Measurements from ENCODE around the gene NAA80.
"Not testable (repeated sequence)": the region's sequence is repeated elsewhere in the genome, so short reads cannot be mapped to it uniquely, and the experiment has no call there.

The NAA80 gene

GRCh38 chr3:50288387-50289007 lies 10.7 kb downstream of the NAA80 start:
- no peak for DNase-seq

GRCh38 chr3:50287262-50287661 lies 11.9 kb downstream of the NAA80 start:
- DNase-seq = no peak

DNA sequence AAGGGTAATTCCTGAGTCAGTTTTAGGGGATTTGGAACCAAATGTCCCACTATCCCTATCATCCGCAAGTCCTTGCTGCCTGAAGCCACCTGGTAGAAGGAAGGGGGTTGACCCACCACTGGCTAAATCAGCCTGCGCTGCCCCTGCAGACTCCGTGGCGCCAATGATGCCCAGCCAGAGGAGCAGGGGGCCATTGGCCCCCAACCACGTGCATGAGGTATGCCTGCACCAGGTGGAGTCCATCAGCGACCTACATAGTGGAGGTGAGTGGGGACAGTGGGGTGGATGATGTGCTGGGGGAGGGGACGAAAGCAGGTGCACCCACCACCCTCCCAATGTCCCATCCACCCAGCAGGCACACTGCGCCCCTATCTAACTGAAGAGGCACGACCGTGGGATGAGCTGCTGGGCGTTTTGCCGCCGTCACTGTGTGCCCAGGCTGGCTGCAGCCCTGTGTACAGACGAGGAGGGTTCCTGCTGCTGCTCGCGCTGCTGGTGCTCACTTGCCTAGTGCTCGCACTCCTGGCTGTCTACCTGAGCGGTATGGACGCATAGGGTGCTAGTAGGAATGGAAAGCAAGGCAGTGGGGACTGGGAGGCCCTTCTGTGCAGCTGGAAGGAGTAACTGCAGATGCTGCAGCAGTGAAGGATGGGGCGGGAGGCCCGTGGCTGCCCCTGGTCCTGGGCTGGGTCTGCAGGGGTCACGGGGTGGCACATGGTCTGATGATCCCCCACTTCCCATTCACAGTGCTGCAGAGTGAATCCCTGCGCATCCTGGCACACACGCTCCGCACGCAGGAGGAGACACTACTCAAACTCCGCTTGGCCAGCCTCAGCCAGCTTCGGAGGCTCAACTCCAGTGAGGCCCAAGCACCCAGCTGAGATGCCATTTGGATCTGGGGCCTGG lies 12.6 kb downstream of the NAA80 start:
- DNase-seq = no peak

DNA sequence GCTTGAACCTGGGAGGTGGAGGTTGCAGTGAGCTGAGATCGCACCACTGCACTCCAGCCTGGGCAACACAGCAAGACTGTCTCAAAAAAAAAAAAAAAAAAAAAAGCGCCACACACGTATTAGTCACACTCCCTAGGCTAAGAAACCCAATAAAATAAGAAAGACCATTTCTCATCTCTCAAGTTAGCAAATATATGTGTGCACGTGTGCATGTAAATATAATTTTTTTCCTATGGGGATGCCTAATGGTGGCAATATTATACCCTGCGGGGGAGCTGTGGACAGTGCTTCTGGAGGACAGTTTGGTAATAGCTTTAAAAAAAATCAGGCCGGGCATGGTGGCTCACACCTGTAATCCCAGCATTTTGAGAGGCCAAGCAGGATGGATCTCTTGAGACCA lies 15.1 kb downstream of the NAA80 start:
- not testable (repeated sequence) for DNase-seq

DNA sequence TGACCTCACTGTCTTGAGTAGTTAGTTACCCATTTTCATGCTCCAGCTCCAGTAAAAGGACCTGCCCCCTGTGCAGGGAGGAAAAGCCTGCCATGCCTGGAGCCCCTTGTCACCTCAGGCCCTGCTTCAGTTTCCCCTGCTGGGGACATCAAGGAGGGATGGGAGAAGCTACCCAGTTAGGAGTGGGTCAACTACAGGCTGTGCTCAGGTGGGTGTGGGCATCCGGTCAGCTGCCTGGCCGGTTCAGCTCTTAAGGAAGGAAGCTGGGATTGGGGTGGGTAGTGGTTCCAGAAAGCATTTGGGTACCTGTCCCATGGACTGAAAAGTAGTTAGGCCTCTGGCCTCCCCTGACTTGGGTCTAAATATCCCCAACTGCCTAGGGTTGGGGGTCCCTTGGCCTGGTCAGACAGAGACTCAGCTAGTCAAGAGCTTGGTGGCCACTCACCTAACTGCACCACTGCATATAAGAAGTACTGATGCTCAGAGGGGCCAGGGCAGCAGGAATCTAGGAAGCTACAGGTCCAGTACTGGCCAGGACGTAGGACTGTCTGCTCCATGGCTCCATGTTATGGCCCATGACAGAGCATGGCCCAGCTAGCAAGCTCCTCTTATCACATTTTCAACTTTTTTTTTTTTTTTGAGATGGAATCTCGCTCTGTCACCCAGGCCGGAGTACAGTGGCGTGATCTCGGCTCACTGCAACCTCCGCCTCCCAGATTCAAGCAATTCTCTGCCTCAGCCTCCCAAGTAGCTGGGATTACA lies 19.8 kb downstream of the NAA80 start:
- no peak for DNase-seq

DNA sequence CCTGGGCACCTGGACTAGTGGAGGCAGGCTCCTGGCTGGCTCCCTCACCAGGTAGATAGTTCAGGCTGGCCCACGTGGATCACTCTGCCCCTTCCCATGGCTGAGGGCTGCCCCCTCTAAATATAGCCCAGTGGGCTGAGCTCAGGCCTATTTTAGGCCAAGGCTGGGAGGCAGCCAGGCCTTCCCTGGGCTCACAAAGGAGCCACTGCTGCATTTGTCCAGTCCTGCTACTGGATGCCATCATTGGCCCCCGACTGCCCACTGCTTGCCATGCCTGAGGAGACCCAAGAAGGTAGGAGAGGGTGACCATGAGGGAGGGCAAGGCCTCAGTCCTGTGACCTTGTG lies 20.4 kb downstream of the NAA80 start, which contains the start of gene LSMEM2:
LSMEM2 (plus strand) TSS at position 208 of the 345 bp plus-strand sequence; CDS start at position 235, 27 bp downstream.
- DNase-seq = no peak

DNA sequence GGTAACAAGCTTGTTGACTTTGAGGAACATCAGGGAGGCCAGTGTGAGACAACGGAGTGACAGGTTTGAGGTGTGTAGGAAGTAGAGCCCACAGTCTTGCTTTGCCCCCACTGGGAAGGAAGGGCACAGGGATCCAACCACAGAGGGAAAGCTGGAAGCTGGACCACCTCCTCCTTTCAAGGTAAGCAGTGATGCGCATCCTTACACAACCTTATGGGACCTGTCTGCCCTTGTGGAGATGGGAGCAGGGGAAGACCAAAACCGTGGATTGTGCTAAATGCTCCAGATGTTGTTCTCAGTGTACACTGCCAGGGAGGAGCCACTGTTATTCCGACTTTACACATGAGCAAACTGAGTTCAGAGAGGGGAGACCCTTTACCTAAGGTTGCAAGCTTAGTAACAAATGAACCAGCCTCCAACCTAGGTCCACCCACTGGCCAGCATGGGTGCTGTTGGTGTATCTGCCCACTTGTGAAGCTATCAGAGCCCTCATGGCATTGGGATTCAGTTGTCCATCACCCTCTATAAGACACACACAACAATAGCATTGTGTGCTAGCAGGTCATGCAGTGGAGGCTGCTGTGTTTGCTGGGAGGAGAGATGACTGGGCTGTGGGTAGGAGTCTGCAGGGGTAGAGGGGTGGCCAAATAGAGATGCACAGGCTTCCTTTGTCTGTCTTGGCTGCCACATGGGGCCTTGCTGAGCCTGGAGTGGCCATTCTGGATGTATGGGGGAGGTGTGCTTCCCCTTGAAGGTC lies 20.9 kb downstream of the NAA80 start:
- DNase-seq = no peak

GRCh38 chr3:50276762-50277101 lies 22.5 kb downstream of the NAA80 start:
- DNase-seq = no peak

GRCh38 chr3:50275996-50276761 lies 23.0 kb downstream of the NAA80 start:
- DNase-seq = peak; percentile 24

DNA sequence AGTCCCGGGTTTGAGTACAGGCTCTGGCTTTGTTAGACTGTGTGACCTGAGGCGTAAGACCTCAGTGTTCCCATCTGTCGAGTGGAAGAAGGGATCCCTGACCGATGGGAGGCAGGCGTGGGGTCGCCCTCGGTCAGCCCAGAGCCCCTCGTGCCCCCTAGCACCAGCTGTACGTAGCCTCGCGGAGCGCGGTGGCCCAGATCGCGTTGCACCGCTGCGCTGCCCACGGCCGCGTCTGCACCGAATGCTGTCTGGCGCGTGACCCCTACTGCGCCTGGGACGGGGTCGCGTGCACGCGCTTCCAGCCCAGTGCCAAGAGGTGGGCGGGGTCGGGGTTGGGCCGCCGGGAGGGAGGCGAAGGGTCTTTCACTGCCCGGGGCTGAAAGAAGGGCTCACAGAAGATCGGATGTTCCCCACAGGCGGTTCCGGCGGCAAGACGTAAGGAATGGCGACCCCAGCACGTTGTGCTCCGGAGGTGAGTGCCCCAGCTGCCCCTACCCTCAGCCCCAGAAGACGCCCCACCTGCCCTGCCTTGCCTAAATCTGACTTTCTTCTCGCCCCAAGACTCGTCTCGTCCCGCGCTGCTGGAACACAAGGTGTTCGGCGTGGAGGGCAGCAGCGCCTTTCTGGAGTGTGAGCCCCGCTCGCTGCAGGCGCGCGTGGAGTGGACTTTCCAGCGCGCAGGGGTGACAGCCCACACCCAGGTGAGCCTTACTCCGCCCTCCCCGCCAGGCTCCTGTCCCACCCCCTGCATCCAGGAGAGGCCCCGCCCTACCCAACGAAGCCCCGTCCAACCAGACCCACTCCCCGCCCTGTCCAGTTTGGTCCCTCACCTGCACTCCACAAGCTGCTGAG lies 23.8 kb downstream of the NAA80 start:
- no peak for DNase-seq

DNA sequence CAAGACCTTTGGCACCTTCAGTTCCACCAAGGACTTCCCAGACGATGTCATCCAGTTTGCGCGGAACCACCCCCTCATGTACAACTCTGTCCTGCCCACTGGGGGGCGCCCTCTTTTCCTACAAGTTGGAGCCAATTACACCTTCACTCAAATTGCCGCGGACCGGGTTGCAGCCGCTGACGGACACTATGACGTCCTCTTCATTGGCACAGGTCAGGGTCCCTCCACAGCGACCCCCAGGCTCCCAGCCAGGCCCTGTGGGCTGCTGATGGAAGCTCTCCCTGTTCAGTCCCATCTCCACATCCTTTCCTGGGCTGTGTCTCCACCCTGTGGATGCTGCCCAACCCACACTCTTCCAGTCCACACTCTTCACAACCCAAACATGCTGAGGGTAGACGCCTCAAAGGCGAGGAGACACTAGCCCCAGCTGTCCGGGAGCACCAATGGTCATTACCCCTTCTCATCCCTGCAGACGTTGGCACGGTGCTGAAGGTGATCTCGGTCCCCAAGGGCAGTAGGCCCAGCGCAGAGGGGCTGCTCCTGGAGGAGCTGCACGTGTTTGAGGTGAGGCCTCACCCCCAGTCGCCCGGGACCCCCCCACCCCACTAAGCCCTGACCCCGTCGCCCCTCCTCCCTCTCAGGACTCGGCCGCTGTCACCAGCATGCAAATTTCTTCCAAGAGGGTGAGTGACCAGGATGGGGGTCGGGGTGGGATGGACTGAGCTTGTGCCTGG lies 24.7 kb downstream of the NAA80 start:
- peak; percentile 72 for DNase-seq

DNA sequence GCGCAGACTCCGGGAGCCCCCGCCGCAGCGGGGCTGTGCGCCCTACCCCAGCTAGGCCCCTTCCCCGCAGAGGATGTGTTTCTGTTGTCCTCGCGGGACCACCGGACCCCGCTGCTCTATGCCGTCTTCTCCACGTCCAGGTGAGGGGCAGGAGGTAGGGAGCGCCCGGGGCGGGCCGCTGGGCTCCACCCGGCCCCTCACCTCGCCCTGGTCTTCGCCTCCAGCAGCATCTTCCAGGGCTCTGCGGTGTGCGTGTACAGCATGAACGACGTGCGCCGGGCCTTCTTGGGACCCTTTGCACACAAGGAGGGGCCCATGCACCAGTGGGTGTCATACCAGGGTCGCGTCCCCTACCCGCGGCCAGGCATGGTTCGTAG lies 25.5 kb downstream of the NAA80 start:
- no peak for DNase-seq

GRCh38 chr3:50272911-50273688 lies 26.1 kb downstream of the NAA80 start:
- peak; percentile 84 for DNase-seq

GRCh38 chr3:50272538-50272910 lies 26.7 kb downstream of the NAA80 start:
- not testable (repeated sequence) for DNase-seq

DNA sequence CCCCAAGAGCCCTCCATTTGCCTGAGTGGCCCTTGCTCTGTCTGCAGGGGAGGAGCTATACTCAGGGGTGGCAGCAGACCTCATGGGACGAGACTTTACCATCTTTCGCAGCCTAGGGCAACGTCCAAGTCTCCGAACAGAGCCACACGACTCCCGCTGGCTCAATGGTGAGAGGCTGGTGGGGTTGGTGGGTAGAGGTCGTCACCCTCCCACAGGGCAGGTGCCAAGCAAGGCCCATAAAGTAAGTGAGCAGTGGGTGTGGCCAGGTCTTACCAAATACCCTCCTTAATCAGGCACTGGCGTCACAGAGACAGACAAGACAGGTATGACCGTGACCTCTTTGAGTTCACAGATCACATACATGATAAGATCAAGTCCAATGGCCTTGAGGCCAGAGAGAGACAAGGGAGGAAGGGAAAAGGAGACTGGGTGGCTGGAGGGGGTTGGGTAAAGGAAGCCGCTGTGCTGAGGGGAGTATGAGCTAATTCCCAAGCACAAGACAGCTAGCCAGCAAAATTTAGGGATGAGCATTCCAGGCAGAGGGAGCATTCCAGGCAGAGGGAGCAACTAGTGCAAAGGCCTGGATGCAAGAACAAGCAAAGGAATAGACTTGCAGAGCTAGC lies 27.8 kb downstream of the NAA80 start:
- DNase-seq = no peak

DNA sequence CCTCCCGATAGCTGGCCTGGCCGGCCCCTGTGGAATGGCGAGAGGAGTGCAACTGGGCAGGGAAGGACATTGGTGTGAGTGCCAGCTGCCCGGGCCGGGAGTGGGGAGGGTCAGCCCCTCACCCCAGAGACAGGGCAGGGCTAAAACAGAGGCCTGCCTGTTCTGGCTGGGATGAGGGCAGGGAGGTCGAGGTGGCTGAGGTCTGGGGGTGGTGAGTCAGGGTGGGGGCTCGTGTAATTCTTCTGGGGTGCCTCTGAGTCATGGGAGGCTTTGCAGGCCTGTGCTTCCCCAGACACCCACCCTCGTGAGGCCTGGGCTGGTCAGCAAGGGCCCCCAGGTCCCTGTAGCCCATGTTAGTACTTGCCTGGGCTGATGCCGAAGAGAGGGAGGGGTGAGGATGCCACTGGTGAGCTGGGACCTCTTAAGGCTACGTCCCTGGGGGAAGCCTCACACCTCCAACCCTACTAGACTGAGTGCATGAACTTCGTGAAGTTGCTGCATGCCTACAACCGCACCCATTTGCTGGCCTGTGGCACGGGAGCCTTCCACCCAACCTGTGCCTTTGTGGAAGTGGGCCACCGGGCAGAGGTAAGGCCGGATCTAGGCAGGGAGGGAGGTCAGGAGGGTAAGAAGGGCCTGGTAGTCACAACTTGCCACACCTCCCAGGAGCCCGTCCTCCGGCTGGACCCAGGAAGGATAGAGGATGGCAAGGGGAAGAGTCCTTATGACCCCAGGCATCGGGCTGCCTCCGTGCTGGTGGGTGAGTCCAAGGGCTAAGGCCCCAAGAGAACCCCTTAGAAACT lies 28.6 kb downstream of the NAA80 start:
- no peak for DNase-seq

- no peak for DNase-seq
Observed at GRCh38 chr3:50269977-50270413, 29.2 kb downstream of the NAA80 start.

DNA sequence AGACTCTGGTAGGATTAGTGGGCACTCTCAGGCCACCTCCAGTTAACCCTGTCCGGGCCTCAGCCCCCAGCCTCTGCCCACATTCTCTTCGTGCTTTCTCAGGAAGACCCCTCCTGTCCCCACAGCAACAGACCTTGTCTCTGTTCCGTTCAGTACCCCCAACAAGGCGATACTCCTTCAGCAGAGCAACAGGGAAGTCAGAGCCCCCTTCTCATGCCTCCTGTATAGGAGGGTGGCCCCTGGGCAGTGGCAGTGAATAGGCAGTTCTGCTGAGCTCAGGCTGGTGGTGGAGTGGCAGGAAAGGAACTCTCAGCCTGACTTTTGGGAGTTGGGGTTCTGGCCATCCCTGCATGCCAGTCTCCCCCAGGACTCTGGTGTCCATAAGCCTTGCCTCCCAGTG lies 29.7 kb downstream of the NAA80 start:
- DNase-seq = no peak
